ENCODE measurements around the gene DAZAP2.
"Not testable (repeated sequence)": the region's sequence is repeated elsewhere in the genome, so short reads cannot be mapped to it uniquely, and the experiment has no call there.

The DAZAP2 gene

DNA sequence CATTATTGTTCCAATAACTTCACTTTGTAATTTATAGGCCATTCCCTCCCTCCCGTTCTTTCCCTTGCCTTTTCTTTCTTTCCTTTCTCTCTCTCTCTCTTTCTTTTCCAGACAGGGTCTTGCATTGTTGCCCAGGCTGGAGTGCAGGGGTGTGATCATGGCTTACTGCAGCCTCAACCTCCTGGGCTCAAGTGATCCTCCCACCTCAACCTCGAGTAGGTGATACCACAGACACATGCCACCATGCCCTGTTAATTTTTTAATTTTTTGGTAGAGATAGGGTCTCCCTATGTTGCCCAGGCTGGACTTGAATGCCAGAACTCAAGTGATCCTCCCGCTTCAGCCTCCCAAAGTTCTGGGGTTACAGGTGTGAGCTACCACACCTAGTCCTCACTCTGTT, 14.0 kb upstream of the DAZAP2 start:
- Mint-ChIP-seq H3K9me3 (no peaks in the 10 kb centered on the region), H3K27ac (no peak overlapping the region), H3K4me3 (no peak overlapping the region), H3K4me1 (ENCODE audit: low read depth in 2 of 2) (peaks cover 0 to 4% of the 10 kb centered on the region in 2 donors), H3K27me3 (no peaks in the 10 kb centered on the region), H3K36me3 (ENCODE audit: insufficient read depth) (no peaks in the 10 kb centered on the region)
- ATAC-seq (replicated peaks), result no peak
- no peak for DNase-seq

DNA sequence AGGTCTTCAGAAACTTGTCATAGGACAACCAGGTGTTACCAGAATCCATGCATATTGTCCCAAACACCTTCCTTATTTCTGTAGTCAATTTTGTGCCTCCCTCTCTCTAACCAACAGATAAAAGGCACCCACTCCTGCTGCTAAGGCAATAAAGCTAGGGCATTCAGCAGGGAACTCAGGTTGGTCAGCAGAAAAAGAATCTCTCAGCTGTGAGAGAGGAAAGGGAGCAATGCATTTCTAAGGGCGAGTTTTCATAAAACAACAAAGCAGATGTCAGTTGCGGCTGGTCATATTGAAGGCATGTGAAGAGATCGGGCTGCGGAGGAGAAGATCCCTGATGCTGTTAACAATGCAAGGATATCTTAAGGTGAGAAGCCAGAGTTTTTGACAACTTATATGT, 13.4 kb upstream of the DAZAP2 start:
- Mint-ChIP-seq H3K4me3 (no peak overlapping the region), H3K36me3 (ENCODE audit: insufficient read depth) (no peaks in the 10 kb centered on the region), H3K27me3 (no peaks in the 10 kb centered on the region), H3K9me3 (no peaks in the 10 kb centered on the region), H3K27ac (no peak overlapping the region), H3K4me1 (ENCODE audit: low read depth in 2 of 2) (peaks cover 0 to 4% of the 10 kb centered on the region in 2 donors)
- ATAC-seq (replicated peaks) (no peak), DNase-seq (no peak)

DNA sequence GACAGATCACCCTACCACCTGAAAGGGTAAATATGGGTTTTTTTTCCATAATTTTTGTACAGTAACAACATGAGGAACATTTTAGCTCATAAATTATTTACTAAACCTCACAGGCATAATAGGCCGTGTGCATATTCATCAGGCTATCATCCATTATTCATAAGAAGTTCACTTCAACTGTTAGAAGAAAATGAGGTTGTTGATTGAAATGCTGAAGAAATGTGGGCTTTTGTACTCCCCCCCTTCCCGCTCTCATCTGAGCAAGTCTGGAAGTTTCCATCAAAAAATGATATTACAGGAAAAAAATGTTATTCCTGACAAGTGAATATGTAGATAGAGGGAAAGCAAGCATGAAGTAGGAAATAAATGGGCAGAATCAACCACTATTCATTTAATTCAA, 12.9 kb upstream of the DAZAP2 start:
- H3K27me3 Mint-ChIP-seq, result no peaks in the 10 kb centered on the region
- H3K4me3 Mint-ChIP-seq, result no peak overlapping the region
- ATAC-seq (replicated peaks) (no peak), DNase-seq (no peak)
- peaks cover 0 to 4% of the 10 kb centered on the region in 2 donors for H3K4me1 Mint-ChIP-seq (ENCODE audit: low read depth in 2 of 2)
- H3K36me3 Mint-ChIP-seq (ENCODE audit: insufficient read depth), result no peaks in the 10 kb centered on the region
- H3K9me3 Mint-ChIP-seq, result no peaks in the 10 kb centered on the region
- no peak overlapping the region for H3K27ac Mint-ChIP-seq

DNA sequence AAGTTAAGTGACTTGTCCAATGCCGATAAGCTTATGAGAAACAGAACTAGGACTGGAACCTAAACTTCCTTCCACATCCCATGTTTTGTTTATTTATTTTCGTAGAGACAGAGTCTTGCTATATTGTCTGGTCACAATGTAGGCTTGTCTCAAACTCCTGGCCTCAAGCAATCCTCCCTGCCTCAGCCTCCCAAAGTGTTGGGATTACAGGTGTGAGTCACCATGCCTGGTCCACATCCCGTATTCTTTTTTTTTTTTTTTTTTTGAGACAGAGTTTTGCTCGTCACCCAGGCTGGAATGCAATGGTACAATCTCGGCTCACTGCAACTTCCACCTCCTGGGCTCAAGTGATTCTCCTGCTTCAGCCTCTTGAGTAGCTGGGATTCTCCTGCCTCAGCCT, 11.5 kb upstream of the DAZAP2 start:
- not testable (repeated sequence) for H3K27ac Mint-ChIP-seq

DNA sequence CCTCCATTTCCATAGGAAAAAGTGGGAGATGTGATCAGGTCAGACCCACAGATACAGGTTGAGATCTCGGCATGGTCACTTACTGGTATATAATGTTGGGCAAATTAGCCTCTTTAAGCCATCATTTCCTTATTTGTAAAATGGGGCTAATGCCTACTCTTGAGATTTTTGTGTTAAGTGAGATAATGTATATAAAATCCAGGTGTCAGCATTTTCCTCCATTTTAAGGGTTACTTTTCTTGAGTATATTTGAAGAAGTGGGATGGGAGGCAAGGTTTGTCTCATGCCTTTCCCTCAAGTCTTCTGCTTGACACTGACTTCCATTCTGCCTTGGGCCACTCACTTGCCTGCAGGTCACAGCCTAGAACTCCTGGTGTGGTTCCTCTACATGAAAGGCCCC, 10.7 kb upstream of the DAZAP2 start:
- Mint-ChIP-seq H3K27me3 (no peaks in the 10 kb centered on the region), H3K36me3 (ENCODE audit: insufficient read depth) (no peaks in the 10 kb centered on the region), H3K4me1 (ENCODE audit: low read depth in 2 of 2) (no peaks in the 10 kb centered on the region), H3K4me3 (no peak overlapping the region), H3K9me3 (no peaks in the 10 kb centered on the region), H3K27ac (no peak overlapping the region)
- no peak for DNase-seq
- ATAC-seq (replicated peaks), result no peak

More for the DNA sequence above, 11.5 kb upstream of the DAZAP2 start:
- not testable (repeated sequence) for ATAC-seq (replicated peaks); H3K4me3 Mint-ChIP-seq; DNase-seq; H3K9me3 Mint-ChIP-seq; H3K4me1 Mint-ChIP-seq (ENCODE audit: low read depth in 2 of 2); H3K36me3 Mint-ChIP-seq (ENCODE audit: insufficient read depth); H3K27me3 Mint-ChIP-seq

DNA sequence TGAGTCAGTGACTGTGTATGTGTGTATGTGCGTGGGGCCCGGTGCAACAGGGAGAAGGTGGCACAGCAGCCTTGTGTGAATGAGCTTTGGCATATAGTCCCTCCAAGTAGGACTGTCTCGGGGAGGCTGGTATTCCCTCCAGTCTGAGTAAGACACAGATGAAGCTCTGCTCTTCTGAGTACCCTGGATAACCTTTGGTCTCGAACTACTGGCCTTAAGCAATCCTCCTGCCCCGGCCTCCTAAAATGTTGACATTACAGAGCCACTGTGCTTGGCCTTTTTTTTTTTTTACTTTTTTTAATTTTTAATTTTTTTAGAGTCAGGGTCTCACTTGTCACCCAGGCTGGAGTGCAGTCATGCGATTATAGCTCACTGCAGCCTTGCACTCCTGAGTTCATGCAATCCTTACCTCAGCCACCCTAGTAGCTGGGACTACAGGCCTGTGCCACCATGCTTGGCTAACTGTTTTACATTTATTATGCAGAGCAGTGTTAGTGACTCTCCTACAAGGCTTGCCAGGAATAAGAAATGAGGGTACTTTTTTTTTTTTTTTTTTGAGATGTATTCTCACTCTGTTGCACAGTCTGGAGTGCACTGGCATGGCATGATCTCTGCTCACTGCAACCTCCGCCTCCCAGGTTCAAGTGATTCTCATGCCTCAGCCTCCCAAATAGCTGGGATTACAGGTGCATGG, 9.4 kb upstream of the DAZAP2 start:
- H3K27ac Mint-ChIP-seq, result peak overlapping the region in 1 of 2 donors; percentile 23
- H3K9me3 Mint-ChIP-seq, result no peaks in the 10 kb centered on the region
- no peak for ATAC-seq (replicated peaks)
- no peak overlapping the region for H3K4me3 Mint-ChIP-seq
- no peak for DNase-seq
- no peaks in the 10 kb centered on the region for H3K4me1 Mint-ChIP-seq (ENCODE audit: low read depth in 2 of 2)
- no peaks in the 10 kb centered on the region for H3K27me3 Mint-ChIP-seq
- H3K36me3 Mint-ChIP-seq (ENCODE audit: insufficient read depth), result no peaks in the 10 kb centered on the region

DNA sequence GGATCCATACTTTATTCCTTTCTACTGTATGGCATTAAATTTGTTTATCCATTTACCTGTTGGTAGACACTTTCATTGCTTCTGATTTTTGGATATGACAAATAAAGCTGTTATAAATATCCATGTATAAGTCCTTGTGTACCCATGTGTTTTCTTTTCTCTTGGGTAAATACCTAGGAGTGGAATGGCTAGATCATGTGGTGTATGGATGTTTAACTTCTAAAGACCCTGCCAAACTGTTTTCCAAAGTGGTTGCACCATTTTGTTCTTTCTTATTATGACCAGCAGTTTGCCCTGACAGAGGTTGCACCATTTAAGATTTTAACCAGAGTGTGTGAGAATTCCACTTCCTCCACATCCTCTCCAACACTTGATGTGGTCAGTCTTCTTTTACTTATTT, 6.0 kb upstream of the DAZAP2 start:
- Mint-ChIP-seq H3K4me1 (ENCODE audit: low read depth in 2 of 2) (no peaks in the 10 kb centered on the region), H3K4me3 (no peak overlapping the region), H3K36me3 (ENCODE audit: insufficient read depth) (peaks cover under 1% of the 10 kb centered on the region), H3K27me3 (no peaks in the 10 kb centered on the region), H3K9me3 (no peaks in the 10 kb centered on the region), H3K27ac (no peak overlapping the region)
- DNase-seq (no peak), ATAC-seq (replicated peaks) (no peak)

DNA sequence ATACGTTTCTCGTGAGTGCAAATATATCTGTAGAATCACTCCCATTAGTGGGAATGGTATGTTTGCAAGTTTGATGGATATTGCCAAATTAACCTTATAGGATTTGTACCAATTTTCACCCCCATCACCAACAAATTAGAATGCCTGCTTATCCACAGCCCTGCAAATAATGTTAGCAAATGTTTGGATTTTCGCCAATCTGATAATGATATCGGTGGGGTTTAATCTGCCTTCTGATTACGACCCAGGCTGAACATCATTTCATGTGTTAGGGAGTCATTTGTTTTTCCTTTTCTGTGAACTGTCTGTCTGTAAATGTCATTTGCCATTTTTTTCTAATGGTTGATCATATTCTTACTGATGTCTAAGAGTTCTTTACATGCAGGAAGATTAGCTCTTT, 4.1 kb upstream of the DAZAP2 start:
- no peak for DNase-seq
- Mint-ChIP-seq H3K9me3 (no peaks in the 10 kb centered on the region), H3K36me3 (ENCODE audit: insufficient read depth) (peaks cover 19% of the 10 kb centered on the region), H3K4me3 (no peak overlapping the region), H3K27ac (no peak overlapping the region), H3K4me1 (ENCODE audit: low read depth in 2 of 2) (peaks cover 8 to 11% of the 10 kb centered on the region in 2 donors), H3K27me3 (no peaks in the 10 kb centered on the region)
- no peak for ATAC-seq (replicated peaks)

DNA sequence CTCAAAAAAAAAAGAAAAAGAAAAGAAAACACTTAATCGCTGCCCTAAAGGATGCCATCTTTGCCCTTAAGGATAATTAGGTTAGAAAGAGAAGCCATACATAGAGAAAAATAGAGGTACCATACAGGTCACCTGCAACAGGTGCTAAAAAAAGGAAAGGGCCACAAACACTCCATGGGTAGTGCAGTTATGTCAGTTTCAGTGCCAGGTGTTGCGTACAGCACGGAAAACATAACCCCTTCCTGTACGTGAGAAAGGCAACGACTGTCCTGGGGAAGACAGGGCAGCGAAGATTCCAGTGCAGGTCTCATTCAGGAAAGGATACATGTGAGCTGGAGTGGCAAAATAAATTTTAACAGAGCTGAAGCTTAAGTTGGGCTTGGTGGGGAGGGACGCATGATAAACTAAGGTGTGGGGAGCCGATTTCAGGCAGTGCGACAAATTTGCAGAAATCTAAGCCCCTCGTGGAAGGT, 553 bp upstream of the DAZAP2 start:
- Mint-ChIP-seq H3K27me3 (no peaks in the 10 kb centered on the region), H3K36me3 (ENCODE audit: insufficient read depth) (peaks cover 55% of the 10 kb centered on the region), H3K9me3 (no peaks in the 10 kb centered on the region), H3K4me3 (peak overlapping the region; percentile 95 to 97), H3K4me1 (ENCODE audit: low read depth in 2 of 2) (peaks cover 31 to 43% of the 10 kb centered on the region in 2 donors), H3K27ac (peak overlapping the region; percentile 100)
- DNase-seq, result no peak
- no peak for ATAC-seq (replicated peaks)

DNA sequence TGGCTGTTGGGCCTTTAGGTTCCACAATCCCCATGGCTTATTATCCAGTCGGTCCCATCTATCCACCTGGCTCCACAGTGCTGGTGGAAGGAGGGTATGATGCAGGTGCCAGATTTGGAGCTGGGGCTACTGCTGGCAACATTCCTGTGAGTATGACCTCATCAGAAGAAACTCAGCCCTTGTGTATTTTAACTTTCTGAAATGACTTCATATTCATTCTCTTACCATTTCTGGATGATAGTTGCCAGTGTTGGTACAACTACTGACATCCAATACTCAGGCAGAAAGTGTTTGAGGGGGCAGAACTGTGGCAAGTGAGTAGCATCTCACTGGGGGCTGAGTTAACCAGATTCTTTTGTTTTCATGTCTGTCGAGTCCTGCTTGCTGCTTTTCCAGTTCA, 2.3 kb downstream of the DAZAP2 start:
- Mint-ChIP-seq H3K36me3 (ENCODE audit: insufficient read depth) (peaks cover 82% of the 10 kb centered on the region), H3K9me3 (no peaks in the 10 kb centered on the region), H3K4me3 (peak overlapping the region; percentile 95 to 97), H3K27me3 (no peaks in the 10 kb centered on the region), H3K4me1 (ENCODE audit: low read depth in 2 of 2) (peaks cover 42 to 57% of the 10 kb centered on the region in 2 donors), H3K27ac (peak overlapping the region in 1 of 2 donors; percentile 100)
- DNase-seq, result no peak
- no peak for ATAC-seq (replicated peaks)

DNA sequence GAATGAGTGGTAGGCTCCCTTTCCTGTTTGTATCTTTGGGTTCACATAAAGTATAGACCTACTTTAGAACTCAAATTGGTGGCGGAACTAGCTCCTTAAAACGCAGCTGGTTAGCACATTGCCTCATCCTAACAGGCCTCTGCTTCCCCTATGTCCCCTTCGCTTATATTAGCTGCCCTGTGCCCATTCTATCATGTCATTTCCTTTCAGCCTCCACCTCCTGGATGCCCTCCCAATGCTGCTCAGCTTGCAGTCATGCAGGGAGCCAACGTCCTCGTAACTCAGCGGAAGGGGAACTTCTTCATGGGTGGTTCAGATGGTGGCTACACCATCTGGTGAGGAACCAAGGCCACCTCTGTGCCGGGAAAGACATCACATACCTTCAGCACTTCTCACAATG, 3.5 kb downstream of the DAZAP2 start:
- H3K4me1 Mint-ChIP-seq (ENCODE audit: low read depth in 2 of 2), result peaks cover 52 to 68% of the 10 kb centered on the region in 2 donors
- peak overlapping the region in 1 of 2 donors; percentile 59 for H3K27ac Mint-ChIP-seq
- no peak for DNase-seq
- no peaks in the 10 kb centered on the region for H3K9me3 Mint-ChIP-seq
- H3K4me3 Mint-ChIP-seq, result peak overlapping the region in 1 of 2 donors; percentile 27
- no peak for ATAC-seq (replicated peaks)
- peaks cover 88% of the 10 kb centered on the region for H3K36me3 Mint-ChIP-seq (ENCODE audit: insufficient read depth)
- no peaks in the 10 kb centered on the region for H3K27me3 Mint-ChIP-seq

DNA sequence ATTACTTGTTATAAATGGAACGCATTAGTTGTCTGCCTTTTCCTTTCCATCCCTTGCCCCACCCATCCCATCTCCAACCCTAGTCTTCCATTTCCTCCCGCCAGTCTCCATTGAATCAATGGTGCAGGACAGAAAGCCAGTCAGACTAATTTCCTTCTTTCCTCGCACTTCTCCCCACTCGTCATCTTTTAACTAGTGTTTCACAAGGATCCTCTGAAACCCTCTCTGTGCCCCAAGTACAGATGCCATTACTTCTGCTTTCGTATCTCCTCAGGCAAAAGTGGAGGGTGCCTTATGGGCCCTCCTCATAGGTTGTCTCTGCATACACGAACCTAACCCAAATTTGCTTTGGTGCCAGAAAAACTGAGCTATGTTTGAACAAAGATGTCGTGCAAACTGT, 4.2 kb downstream of the DAZAP2 start:
- no peak for DNase-seq
- H3K27me3 Mint-ChIP-seq, result no peaks in the 10 kb centered on the region
- ATAC-seq (replicated peaks), result no peak
- no peak overlapping the region for H3K4me3 Mint-ChIP-seq
- H3K4me1 Mint-ChIP-seq (ENCODE audit: low read depth in 2 of 2), result peaks cover 57 to 73% of the 10 kb centered on the region in 2 donors
- peak overlapping the region in 1 of 2 donors; percentile 59 for H3K27ac Mint-ChIP-seq
- H3K9me3 Mint-ChIP-seq, result no peaks in the 10 kb centered on the region
- H3K36me3 Mint-ChIP-seq (ENCODE audit: insufficient read depth), result peaks cover 85% of the 10 kb centered on the region

DNA sequence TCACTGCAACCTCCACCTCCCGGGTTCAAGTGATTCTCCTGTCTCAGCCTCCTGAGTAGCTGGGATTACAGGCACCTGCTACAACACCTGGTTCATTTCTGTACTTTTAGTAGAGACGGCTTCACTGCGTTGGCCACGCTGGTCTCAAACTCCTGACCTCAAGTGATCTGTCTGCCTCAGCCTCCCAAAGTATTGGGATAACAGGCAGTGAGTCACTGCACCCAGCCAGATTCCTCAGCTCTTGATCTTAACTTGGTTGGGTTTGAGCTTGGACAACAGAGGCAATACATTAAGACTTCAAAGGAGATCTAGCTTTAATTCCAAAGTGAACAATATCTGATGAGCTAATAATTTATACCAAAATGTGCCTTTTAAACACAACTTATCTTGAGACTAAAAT, 5.6 kb downstream of the DAZAP2 start:
- ATAC-seq (replicated peaks) (no peak), DNase-seq (no peak)
- Mint-ChIP-seq H3K27ac (peak overlapping the region in 1 of 2 donors; percentile 91), H3K4me3 (no peak overlapping the region), H3K27me3 (no peaks in the 10 kb centered on the region), H3K9me3 (no peaks in the 10 kb centered on the region), H3K36me3 (ENCODE audit: insufficient read depth) (peaks cover 71% of the 10 kb centered on the region), H3K4me1 (ENCODE audit: low read depth in 2 of 2) (peaks cover 57 to 69% of the 10 kb centered on the region in 2 donors)

DNA sequence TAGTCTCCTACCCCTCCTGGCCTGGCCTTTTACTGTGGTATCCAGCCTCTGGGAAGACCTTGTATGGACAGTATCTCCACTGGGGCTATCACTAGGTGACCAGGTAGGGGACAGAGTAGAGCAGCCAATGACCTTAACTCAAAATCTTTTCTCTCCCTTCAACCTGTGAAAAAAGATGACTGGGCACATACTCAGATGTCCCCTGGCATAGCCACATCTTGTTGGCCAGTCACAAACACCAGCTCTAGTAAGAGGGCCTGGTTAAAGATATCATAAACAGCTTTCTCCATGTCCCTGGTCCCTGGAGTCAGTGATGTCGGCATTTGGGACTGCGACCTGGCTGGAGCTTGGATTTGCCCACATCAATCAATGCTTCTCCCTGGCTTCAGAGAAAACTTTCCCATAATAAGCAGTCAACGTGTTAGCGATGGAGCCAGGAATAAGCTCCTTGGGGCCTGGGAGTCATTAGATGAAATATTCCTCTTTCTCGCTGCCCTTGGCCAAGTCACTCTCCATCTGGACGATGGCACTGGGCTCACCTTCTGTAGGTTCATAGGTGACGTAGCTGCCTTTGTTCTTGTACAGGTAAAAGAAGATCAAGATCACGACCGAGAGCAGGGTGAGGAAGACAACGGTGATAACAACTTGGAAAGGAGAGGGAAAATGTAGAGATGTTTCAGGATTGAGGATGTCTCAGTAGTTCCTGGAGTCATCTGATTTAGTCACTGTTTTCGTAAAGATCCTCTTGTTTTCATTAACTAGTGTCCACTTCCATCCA, 7.0 kb downstream of the DAZAP2 start:
- no peak overlapping the region for H3K4me3 Mint-ChIP-seq
- H3K9me3 Mint-ChIP-seq, result no peaks in the 10 kb centered on the region
- H3K27me3 Mint-ChIP-seq, result no peaks in the 10 kb centered on the region
- ATAC-seq (replicated peaks) (no peak), DNase-seq (no peak)
- H3K36me3 Mint-ChIP-seq (ENCODE audit: insufficient read depth), result peaks cover 61% of the 10 kb centered on the region
- H3K27ac Mint-ChIP-seq, result peak overlapping the region; percentile 91 to 92
- H3K4me1 Mint-ChIP-seq (ENCODE audit: low read depth in 2 of 2), result peaks cover 46 to 58% of the 10 kb centered on the region in 2 donors
